DOHH2 (cell line): ENCODE data around the gene SDHA.
"Not testable (repeated sequence)": the region's sequence is repeated elsewhere in the genome, so short reads cannot be mapped to it uniquely, and the experiment has no call there.

ENCODE experiments used
- CTCF ChIP-seq: fragments of 200-600 bp; sonication (generic); IDR thresholded peaks from one replicate; pipeline ENCODE4 v1.5.1; 2014; ENCODE audit warnings: antibody characterized with exemption, mild to moderate bottlenecking, low read depth, low read length; ENCODE audit not compliant: poor library complexity, severe bottlenecking
- EZH2phosphoT487 ChIP-seq: fragments of 200-600 bp; sonication (generic); IDR thresholded peaks from 2 replicates; pipeline ENCODE4 v1.6.1; 2017; ENCODE audit warnings: borderline replicate concordance, mild to moderate bottlenecking, antibody characterized with exemption, low read length, moderate library complexity, mixed read lengths

- TF ChIP-seq CTCF, EZH2phosphoT487: not testable (repeated sequence)
These were observed 32.3 kb downstream of the SDHA start for GRCh38 chr5:250396-250795.
